Measurements from ENCODE around the gene OMA1.

DNA sequence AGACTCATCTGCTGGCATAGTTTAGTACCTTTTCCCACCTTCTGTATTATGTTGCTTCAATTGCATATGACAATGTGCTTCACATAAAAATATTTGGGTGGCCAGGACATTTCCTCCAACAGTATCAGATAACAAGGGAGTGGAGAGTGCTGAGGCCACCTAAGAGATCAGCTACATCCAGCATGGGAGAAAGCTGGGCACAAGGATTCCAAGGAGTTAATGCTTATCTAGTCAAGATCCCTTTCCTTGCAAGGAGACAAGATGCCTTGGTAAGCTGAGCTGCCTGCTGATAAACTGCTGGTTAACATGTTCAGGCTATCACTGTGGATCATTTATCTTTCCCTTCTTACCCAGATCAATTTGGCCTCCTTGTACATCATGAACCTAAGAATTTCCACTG is 25.1 kb upstream of the OMA1 start:
- TF ChIP-seq, protein P1, sequence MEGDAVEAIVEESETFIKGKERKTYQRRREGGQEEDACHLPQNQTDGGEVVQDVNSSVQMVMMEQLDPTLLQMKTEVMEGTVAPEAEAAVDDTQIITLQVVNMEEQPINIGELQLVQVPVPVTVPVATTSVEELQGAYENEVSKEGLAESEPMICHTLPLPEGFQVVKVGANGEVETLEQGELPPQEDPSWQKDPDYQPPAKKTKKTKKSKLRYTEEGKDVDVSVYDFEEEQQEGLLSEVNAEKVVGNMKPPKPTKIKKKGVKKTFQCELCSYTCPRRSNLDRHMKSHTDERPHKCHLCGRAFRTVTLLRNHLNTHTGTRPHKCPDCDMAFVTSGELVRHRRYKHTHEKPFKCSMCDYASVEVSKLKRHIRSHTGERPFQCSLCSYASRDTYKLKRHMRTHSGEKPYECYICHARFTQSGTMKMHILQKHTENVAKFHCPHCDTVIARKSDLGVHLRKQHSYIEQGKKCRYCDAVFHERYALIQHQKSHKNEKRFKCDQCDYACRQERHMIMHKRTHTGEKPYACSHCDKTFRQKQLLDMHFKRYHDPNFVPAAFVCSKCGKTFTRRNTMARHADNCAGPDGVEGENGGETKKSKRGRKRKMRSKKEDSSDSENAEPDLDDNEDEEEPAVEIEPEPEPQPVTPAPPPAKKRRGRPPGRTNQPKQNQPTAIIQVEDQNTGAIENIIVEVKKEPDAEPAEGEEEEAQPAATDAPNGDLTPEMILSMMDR (IDR thresholded peaks at IDR 0.05; ENCODE audit: poor library complexity, severe bottlenecking) = no peak
- TF ChIP-seq EZH2 (IDR thresholded peaks at IDR 0.05; ENCODE audit: borderline replicate concordance, insufficient read depth, low read length, poor library complexity, severe bottlenecking) = no peak
- no peak for TF ChIP-seq EP300 (conservative IDR thresholded peaks at IDR 0.05; ENCODE audit: poor library complexity, severe bottlenecking)
- TF ChIP-seq POLR2AphosphoS5 (IDR thresholded peaks at IDR 0.05) = no peak
- no peak for TF ChIP-seq TAF1 (IDR thresholded peaks at IDR 0.05; ENCODE audit: low read depth)
- no peak for TF ChIP-seq RAD21 (conservative IDR thresholded peaks at IDR 0.05)
- TF ChIP-seq, protein P2, sequence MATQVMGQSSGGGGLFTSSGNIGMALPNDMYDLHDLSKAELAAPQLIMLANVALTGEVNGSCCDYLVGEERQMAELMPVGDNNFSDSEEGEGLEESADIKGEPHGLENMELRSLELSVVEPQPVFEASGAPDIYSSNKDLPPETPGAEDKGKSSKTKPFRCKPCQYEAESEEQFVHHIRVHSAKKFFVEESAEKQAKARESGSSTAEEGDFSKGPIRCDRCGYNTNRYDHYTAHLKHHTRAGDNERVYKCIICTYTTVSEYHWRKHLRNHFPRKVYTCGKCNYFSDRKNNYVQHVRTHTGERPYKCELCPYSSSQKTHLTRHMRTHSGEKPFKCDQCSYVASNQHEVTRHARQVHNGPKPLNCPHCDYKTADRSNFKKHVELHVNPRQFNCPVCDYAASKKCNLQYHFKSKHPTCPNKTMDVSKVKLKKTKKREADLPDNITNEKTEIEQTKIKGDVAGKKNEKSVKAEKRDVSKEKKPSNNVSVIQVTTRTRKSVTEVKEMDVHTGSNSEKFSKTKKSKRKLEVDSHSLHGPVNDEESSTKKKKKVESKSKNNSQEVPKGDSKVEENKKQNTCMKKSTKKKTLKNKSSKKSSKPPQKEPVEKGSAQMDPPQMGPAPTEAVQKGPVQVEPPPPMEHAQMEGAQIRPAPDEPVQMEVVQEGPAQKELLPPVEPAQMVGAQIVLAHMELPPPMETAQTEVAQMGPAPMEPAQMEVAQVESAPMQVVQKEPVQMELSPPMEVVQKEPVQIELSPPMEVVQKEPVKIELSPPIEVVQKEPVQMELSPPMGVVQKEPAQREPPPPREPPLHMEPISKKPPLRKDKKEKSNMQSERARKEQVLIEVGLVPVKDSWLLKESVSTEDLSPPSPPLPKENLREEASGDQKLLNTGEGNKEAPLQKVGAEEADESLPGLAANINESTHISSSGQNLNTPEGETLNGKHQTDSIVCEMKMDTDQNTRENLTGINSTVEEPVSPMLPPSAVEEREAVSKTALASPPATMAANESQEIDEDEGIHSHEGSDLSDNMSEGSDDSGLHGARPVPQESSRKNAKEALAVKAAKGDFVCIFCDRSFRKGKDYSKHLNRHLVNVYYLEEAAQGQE (IDR thresholded peaks at IDR 0.05; ENCODE audit: borderline replicate concordance) = no peak

Measured in neural cell (in vitro differentiated cells).